IMR-90 (cell line): ENCODE results near the gene POLE4. TPM values are rescaled to one million over a fixed set of nuclear protein-coding genes. Genes with fewer than 3 reads are reported as not detected.

Experiments
- ATAC-seq: fragments of 200-7000 bp; cut with Tn5 transposase; 2 replicates; pipeline ENCODE4 v1.9.1; 2020; ENCODE audit warnings: low read depth, mild to moderate bottlenecking, moderate library complexity
- BruUV-seq: library from RNA; stranded (reverse); fragments of 400-500 nt; replicated peaks from 2 replicates; lab custom pipeline; 2021; lab: Mats Ljungman, UMichigan
- CTCF ChIA-PET: fragments of 300-600 bp; formaldehyde crosslinking; extraction: SDS; loops from one replicate; lab custom pipeline; 2021; ENCODE audit warnings: antibody characterized with exemption; lab: Yijun Ruan, JAX
- POLR2A ChIA-PET: fragments of 300-600 bp; sonication (Branson Sonifier 250); formaldehyde crosslinking; loops from one replicate; lab custom pipeline; 2022; ENCODE audit warnings: antibody characterized with exemption; ENCODE audit not compliant: unreplicated experiment; lab: Charles Lee
- DNase-seq: peaks from one replicate; pipeline ENCODE4 v3.0.0; 2013
- H2AFZ ChIP-seq: replicated peaks from 2 replicates; pipeline ENCODE3; 2013; ENCODE audit warnings: low read length, mild to moderate bottlenecking; ENCODE audit not compliant: poor library complexity
- H2AK5ac ChIP-seq: 2 replicates; pipeline ENCODE4 v1.6.1; 2013; ENCODE audit warnings: low read depth, low read length, inconsistent platforms
- H2AK9ac ChIP-seq: replicated peaks from 2 replicates; pipeline ENCODE3; 2013; ENCODE audit warnings: mild to moderate bottlenecking, low read depth, low read length, moderate library complexity; ENCODE audit not compliant: poor library complexity
- H2BK120ac ChIP-seq: 2 replicates; pipeline ENCODE4 v1.6.1; 2013; ENCODE audit warnings: low read depth, low read length, inconsistent platforms
- H2BK15ac ChIP-seq: 3 replicates; pipeline ENCODE4 v1.6.1; 2013; ENCODE audit warnings: low read depth, low read length, inconsistent platforms
- H2BK20ac ChIP-seq: 2 replicates; pipeline ENCODE4 v1.6.1; 2013; ENCODE audit warnings: low read depth, mild to moderate bottlenecking, inconsistent platforms, low read length, moderate library complexity
- H2BK5ac ChIP-seq: 2 replicates; pipeline ENCODE4 v1.6.1; 2013; ENCODE audit warnings: mild to moderate bottlenecking, low read depth, low read length, inconsistent platforms; ENCODE audit not compliant: poor library complexity, severe bottlenecking
- H3K14ac ChIP-seq: replicated peaks from 2 replicates; pipeline ENCODE4 v1.6.1; 2013; ENCODE audit warnings: low read depth, low read length, inconsistent platforms
- H3K18ac ChIP-seq: 2 replicates; pipeline ENCODE4 v1.6.1; 2013; ENCODE audit warnings: low read depth, low read length, control low read depth
- H3K23ac ChIP-seq: 2 replicates; pipeline ENCODE4 v1.6.1; 2013; ENCODE audit warnings: low read depth, low read length, inconsistent platforms
- H3K27ac ChIP-seq: 2 replicates; pipeline ENCODE4 v1.5.1; 2013; ENCODE audit warnings: mild to moderate bottlenecking, control low read depth, low read length; ENCODE audit not compliant: insufficient read depth
- H3K27me3 ChIP-seq: 2 replicates; pipeline ENCODE4 v1.6.1; 2013; ENCODE audit warnings: low read length; ENCODE audit not compliant: control insufficient read depth, insufficient read depth
- H3K36me3 ChIP-seq: 2 replicates; pipeline ENCODE4 v1.6.1; 2013; ENCODE audit warnings: low read length, mixed read lengths; ENCODE audit not compliant: control insufficient read depth, insufficient read depth
- H3K4ac ChIP-seq: 2 replicates; pipeline ENCODE4 v1.6.1; 2013; ENCODE audit warnings: low read depth, low read length, inconsistent platforms
- H3K4me1 ChIP-seq: 2 replicates; pipeline ENCODE4 v1.6.1; 2013; ENCODE audit warnings: low read length, mixed read lengths; ENCODE audit not compliant: control insufficient read depth, insufficient read depth
- H3K4me2 ChIP-seq: 2 replicates; pipeline ENCODE4 v1.6.1; 2013; ENCODE audit warnings: low read depth, mild to moderate bottlenecking, control low read depth, low read length, moderate library complexity
- H3K4me3 ChIP-seq: 2 replicates; pipeline ENCODE4 v1.5.1; 2013; ENCODE audit warnings: low read depth, mild to moderate bottlenecking, control low read depth, low read length, moderate library complexity; ENCODE audit not compliant: insufficient read depth
- H3K56ac ChIP-seq: 2 replicates; pipeline ENCODE4 v1.6.1; 2013; ENCODE audit warnings: low read length, inconsistent platforms; ENCODE audit not compliant: insufficient read depth; ENCODE audit errors: extremely low read depth
- H3K79me1 ChIP-seq, 2 experiments: 2 replicates each; pipeline ENCODE4 v1.6.1; 2013; ENCODE audit warnings: low read length in 2 of 2, inconsistent platforms in 1 of 2, low read depth in 1 of 2
- H3K9ac ChIP-seq: 2 replicates; pipeline ENCODE4 v1.6.1; 2013; ENCODE audit warnings: low read depth, low read length, control low read depth
- H3K9me1 ChIP-seq: 2 replicates; pipeline ENCODE4 v1.6.1; 2013; ENCODE audit warnings: low read length, inconsistent platforms; ENCODE audit not compliant: insufficient read depth
- H3K9me3 ChIP-seq: 2 replicates; pipeline ENCODE4 v1.6.1; 2013; ENCODE audit warnings: low read length; ENCODE audit not compliant: control insufficient read depth, insufficient read depth
- H4K20me1 ChIP-seq: 2 replicates; pipeline ENCODE4 v1.6.1; 2013; ENCODE audit warnings: low read length, inconsistent platforms; ENCODE audit not compliant: insufficient read depth
- H4K5ac ChIP-seq: 2 replicates; pipeline ENCODE4 v1.6.1; 2013; ENCODE audit warnings: mild to moderate bottlenecking, low read depth, low read length, control low read depth
- H4K8ac ChIP-seq, 2 experiments: 2 replicates each; pipeline ENCODE4 v1.6.1; 2013; ENCODE audit warnings: low read depth in 2 of 2, low read length in 2 of 2, control low read depth in 1 of 2, inconsistent platforms in 1 of 2
- H4K91ac ChIP-seq: 2 replicates; pipeline ENCODE4 v1.6.1; 2013; ENCODE audit warnings: low read depth, low read length, inconsistent platforms; ENCODE audit not compliant: insufficient read depth
- CEBPB ChIP-seq: IDR thresholded peaks from 2 replicates; pipeline ENCODE4 v1.6.1; 2012; ENCODE audit warnings: low read depth, low read length, improper control_type of control experiment
- MAFK ChIP-seq: IDR thresholded peaks from 2 replicates; pipeline ENCODE4 v1.6.1; 2012; ENCODE audit warnings: low read depth, low read length, improper control_type of control experiment
- POLR2A ChIP-seq: IDR thresholded peaks from 2 replicates; pipeline ENCODE4 v1.6.1; 2012; ENCODE audit warnings: mild to moderate bottlenecking, low read depth, low read length
- SMC3 ChIP-seq: fragments of 150-350 bp; IDR thresholded peaks from 2 replicates; pipeline ENCODE4 v1.6.1; 2016; ENCODE audit warnings: low read depth, mild to moderate bottlenecking, antibody characterized with exemption, low read length, moderate library complexity
- WGBS, 2 experiments: methylation state at CpG; one replicate each; pipeline versions ENCODE4 v1.1.5 to v1.1.7; 2013; ENCODE audit warnings: missing lambda C conversion rate in 2 of 2; ENCODE audit not compliant: insufficient read length in 1 of 2; ENCODE audit errors: extremely low coverage in 2 of 2; 5-methylcytosine and 5-hydroxymethylcytosine counted together
- dilution Hi-C: fragments of 300-500 bp; cut with HindIII; formaldehyde crosslinking; loops from one replicate; pipeline ENCODE4 v1.14.3; 2018; ENCODE audit warnings: low sequenced_read_pairs; ENCODE audit not compliant: unreplicated experiment
- in situ Hi-C: fragments of 300-500 bp; cut with MboI; formaldehyde crosslinking; loops from 3 replicates; pipeline ENCODE4 v1.14.3; 2019; ENCODE audit warnings: low sequenced_read_pairs, inconsistent platforms, mixed read lengths
- intact Hi-C: fragments of 100-400 bp; cut with micrococcal nuclease; formaldehyde crosslinking; loops from 2 replicates; pipeline ENCODE4 v1.10.0; 2022
- polyA plus RNA-seq, 3 experiments: library from polyadenylated mRNA; depleted of rRNA; stranded (reverse); fragments of >200 nt; gene quantifications; 2 replicates each; pipeline ENCODE4 v1.2.3, GENCODE V29; 2012; ENCODE audit warnings: low replicate concordance in 1 of 3
- total RNA-seq: library from RNA; depleted of rRNA; stranded (reverse); fragments of >200 nt; gene quantifications from 2 replicates; pipeline ENCODE4 v1.2.3, GENCODE V29; 2012

POLE4 gene
- total and polyA plus RNA-seq, 2 of the 4 experiments (the other 2 are of a cell fraction), result 9.0 to 23.9 TPM

GRCh38 chr2:75010571-75010970 lies 52.1 kb downstream of the POLE4 start:
- Histone ChIP-seq H4K8ac (no peak overlapping the region), H3K14ac (no peak overlapping the region), H3K9me1 (0 out of 2 replicates have a peak, but pooled peaks cover 5% of the 10 kb centered on the region), H3K56ac (no peak overlapping the region), H2AK5ac (no peak overlapping the region), H3K9ac (no peak overlapping the region), H3K4me3 (no peak overlapping the region), H3K23ac (no peak overlapping the region), H2BK5ac (no peak overlapping the region), H3K4ac (no peak overlapping the region), H3K18ac (no peak overlapping the region), H4K20me1 (no peaks in the 10 kb centered on the region), H4K5ac (no peak overlapping the region), H3K27me3 (no peaks in the 10 kb centered on the region), H3K4me2 (no peak overlapping the region), H3K9me3 (peaks cover 3% of the 10 kb centered on the region; the same call in 1 of the 2 replicates), H3K36me3 (no peaks in the 10 kb centered on the region), H2BK20ac (0 out of 2 replicates have a peak overlapping the region, but pooled peaks have one; percentile 18), H2BK15ac (no peak overlapping the region), H2BK120ac (0 out of 2 replicates have a peak overlapping the region, but pooled peaks have one; percentile 10), H3K27ac (no peak overlapping the region), H4K91ac (no peak overlapping the region), H3K4me1 (peaks cover 4% of the 10 kb centered on the region; the same call in 1 of the 2 replicates), H3K79me1 (no peaks in the 10 kb centered on the region), H2AFZ (no peak overlapping the region), H2AK9ac (no peak overlapping the region)
- TF ChIP-seq CEBPB, result 0 out of 2 replicates have a peak, but pooled peaks have one; percentile 30
- TF ChIP-seq MAFK, result no peak
- TF ChIP-seq SMC3, result no peak
- no peak for TF ChIP-seq POLR2A
- ATAC-seq (no peak), DNase-seq (no peak)
- ChIA-PET POLR2A (no interaction called here), CTCF (no interaction called here)
- dilution Hi-C loops, result no loop called here
- intact Hi-C loops, result no loop called here
- no TSS peak for BruUV-seq
- WGBS, 2 experiments, result no CpG with 5 or more reads among the region's 1 CpG
- in situ Hi-C loops, result no loop called here
